Hepatocyte (in vitro differentiated cells): ENCODE measurements around the gene DPT.

ENCODE experiments used
- EZH2 ChIP-seq: fragments of 200-600 bp; sonication (generic); IDR thresholded peaks from 2 replicates; pipeline ENCODE4 v1.6.1; 2016; ENCODE audit warnings: antibody characterized with exemption, mild to moderate bottlenecking, borderline replicate concordance
- TF ChIP-seq, protein P1 (sequence below): fragments of 200-600 bp; sonication (generic); IDR thresholded peaks from 2 replicates; pipeline ENCODE4 v1.5.1; 2016; ENCODE audit warnings: antibody characterized with exemption, mild to moderate bottlenecking; ENCODE audit not compliant: poor library complexity

DNA sequence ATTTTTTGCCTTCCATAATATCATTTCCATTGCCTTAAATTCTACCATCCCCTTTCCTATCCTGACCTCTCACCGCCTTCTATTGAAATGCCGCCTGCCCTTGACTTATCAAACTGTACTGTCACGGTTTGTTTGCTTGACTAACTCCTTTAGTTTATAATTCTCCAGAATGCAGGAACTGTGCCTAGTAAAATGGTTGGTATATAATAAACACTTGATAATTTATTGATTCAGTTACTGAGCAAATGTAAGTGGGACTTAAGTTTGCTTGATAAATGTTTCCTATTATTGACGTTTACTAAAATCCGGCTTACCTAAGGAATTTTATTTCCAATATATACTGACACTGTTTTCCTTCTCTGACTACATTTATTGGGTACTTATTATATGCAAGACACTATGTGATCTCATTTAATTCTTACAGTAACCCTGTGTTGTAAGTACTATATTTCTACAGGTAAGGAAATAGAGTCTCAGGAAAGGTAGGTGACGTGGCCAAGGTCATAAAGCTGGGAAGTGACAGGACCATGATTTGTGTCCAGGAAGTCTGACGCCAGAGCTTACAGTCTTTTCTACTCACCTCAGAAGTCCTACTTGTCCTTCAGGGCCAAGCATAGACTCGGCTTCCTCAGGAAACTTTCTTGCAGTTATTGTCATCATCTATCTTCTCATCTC lies 35.7 kb downstream of the DPT start:
- TF ChIP-seq, protein P1, sequence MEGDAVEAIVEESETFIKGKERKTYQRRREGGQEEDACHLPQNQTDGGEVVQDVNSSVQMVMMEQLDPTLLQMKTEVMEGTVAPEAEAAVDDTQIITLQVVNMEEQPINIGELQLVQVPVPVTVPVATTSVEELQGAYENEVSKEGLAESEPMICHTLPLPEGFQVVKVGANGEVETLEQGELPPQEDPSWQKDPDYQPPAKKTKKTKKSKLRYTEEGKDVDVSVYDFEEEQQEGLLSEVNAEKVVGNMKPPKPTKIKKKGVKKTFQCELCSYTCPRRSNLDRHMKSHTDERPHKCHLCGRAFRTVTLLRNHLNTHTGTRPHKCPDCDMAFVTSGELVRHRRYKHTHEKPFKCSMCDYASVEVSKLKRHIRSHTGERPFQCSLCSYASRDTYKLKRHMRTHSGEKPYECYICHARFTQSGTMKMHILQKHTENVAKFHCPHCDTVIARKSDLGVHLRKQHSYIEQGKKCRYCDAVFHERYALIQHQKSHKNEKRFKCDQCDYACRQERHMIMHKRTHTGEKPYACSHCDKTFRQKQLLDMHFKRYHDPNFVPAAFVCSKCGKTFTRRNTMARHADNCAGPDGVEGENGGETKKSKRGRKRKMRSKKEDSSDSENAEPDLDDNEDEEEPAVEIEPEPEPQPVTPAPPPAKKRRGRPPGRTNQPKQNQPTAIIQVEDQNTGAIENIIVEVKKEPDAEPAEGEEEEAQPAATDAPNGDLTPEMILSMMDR = no peak
- no peak for TF ChIP-seq EZH2
